HEK293T (cell line): ENCODE measurements around the gene EXOC6B.

ENCODE experiments used
- CTCF ChIA-PET: fragments of 350-600 bp; formaldehyde crosslinking; extraction: SDS; loops from one replicate; lab custom pipeline; 2021; ENCODE audit warnings: antibody characterized with exemption, inconsistent platforms; lab: Yijun Ruan, JAX
- POLR2A ChIA-PET: fragments of 350-600 bp; formaldehyde crosslinking; extraction: SDS; loops from one replicate; lab custom pipeline; 2020; ENCODE audit warnings: antibody characterized with exemption, inconsistent platforms; lab: Yijun Ruan, JAX
- DNase-seq: peaks from one replicate; pipeline ENCODE4 v3.0.0; 2012; ENCODE audit warnings: mixed read lengths; ENCODE audit errors: extremely low spot score
- ARNT ChIP-seq: fragments of 450-650 bp; IDR thresholded peaks from 2 replicates; pipeline ENCODE4 v1.6.1; 2017; ENCODE audit warnings: mild to moderate bottlenecking
- BHLHE40 ChIP-seq: fragments of 450-650 bp; IDR thresholded peaks from 2 replicates; pipeline ENCODE4 v1.6.1; 2016; ENCODE audit warnings: mild to moderate bottlenecking, moderate library complexity, borderline replicate concordance
- CTBP1 ChIP-seq: fragments of 450-650 bp; IDR thresholded peaks from 2 replicates; pipeline ENCODE4 v1.6.1; 2016; ENCODE audit warnings: borderline replicate concordance
- ELF4 ChIP-seq: fragments of 450-650 bp; IDR thresholded peaks from 2 replicates; pipeline ENCODE4 v1.6.1; 2017; ENCODE audit warnings: antibody characterized with exemption
- FOXA1 ChIP-seq: fragments of 450-650 bp; IDR thresholded peaks from 2 replicates; pipeline ENCODE4 v1.6.1; 2016; ENCODE audit warnings: mild to moderate bottlenecking
- FOXK2 ChIP-seq: fragments of 450-650 bp; IDR thresholded peaks from 2 replicates; pipeline ENCODE4 v1.6.1; 2016; ENCODE audit warnings: mild to moderate bottlenecking
- FOXM1 ChIP-seq: fragments of 450-650 bp; IDR thresholded peaks from 2 replicates; pipeline ENCODE4 v1.6.1; 2017; ENCODE audit warnings: mild to moderate bottlenecking, borderline replicate concordance
- HDGF ChIP-seq: fragments of 450-650 bp; IDR thresholded peaks from 2 replicates; pipeline ENCODE4 v1.6.1; 2017; ENCODE audit warnings: antibody characterized with exemption, borderline replicate concordance
- L3MBTL2 ChIP-seq: fragments of 450-650 bp; conservative IDR thresholded peaks from 2 replicates; pipeline ENCODE4 v1.6.1; 2016; ENCODE audit warnings: mild to moderate bottlenecking
- LEF1 ChIP-seq: fragments of 450-650 bp; IDR thresholded peaks from 2 replicates; pipeline ENCODE4 v1.6.1; 2017; ENCODE audit warnings: mild to moderate bottlenecking, borderline replicate concordance
- NFRKB ChIP-seq: fragments of 450-650 bp; IDR thresholded peaks from 2 replicates; pipeline ENCODE4 v1.6.1; 2016; ENCODE audit warnings: mild to moderate bottlenecking, moderate library complexity
- PKNOX1 ChIP-seq: fragments of 450-650 bp; IDR thresholded peaks from 2 replicates; pipeline ENCODE4 v1.6.1; 2016
- SP1 ChIP-seq: fragments of 450-650 bp; IDR thresholded peaks from 2 replicates; pipeline ENCODE4 v1.6.1; 2017
- SUZ12 ChIP-seq: fragments of 450-650 bp; IDR thresholded peaks from 2 replicates; pipeline ENCODE4 v1.6.1; 2016; ENCODE audit warnings: mild to moderate bottlenecking
- TARDBP ChIP-seq: fragments of 450-650 bp; IDR thresholded peaks from 2 replicates; pipeline ENCODE4 v1.6.1; 2016
- ZNF384 ChIP-seq: fragments of 450-650 bp; IDR thresholded peaks from 2 replicates; pipeline ENCODE4 v1.6.1; 2016

EXOC6B gene

DNA sequence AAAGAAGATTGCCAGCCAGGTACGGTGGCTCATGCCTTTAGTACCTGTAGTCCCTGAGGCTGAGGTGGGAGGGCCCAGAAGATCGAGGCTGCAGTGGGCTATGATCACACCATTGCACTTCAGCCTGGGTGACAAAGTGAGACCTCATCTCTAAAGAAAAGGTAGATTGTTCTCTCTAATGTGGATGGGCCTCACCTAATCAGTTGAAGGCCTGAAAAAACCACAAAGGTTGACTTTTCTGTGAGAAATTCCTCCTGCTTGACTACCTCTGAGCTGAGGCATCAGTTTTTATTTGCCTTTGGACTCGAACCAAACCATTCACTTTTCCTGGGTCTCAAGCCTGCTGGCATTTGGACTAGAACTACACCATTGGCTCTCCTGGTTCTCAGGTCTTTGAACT, 536.1 kb downstream of the EXOC6B start:
- CTCF ChIA-PET: no interaction called here
- TF ChIP-seq L3MBTL2 (no peak), LEF1 (no peak), ELF4 (no peak)
- DNase-seq: no peak
- POLR2A ChIA-PET: no interaction called here

- CTCF ChIA-PET: no interaction called here
- DNase-seq: no peak
- POLR2A ChIA-PET: no interaction called here
- TF ChIP-seq NFRKB: no peak
These were observed 536.5 kb downstream of the EXOC6B start for GRCh38 chr2:72289283-72289682.

DNA sequence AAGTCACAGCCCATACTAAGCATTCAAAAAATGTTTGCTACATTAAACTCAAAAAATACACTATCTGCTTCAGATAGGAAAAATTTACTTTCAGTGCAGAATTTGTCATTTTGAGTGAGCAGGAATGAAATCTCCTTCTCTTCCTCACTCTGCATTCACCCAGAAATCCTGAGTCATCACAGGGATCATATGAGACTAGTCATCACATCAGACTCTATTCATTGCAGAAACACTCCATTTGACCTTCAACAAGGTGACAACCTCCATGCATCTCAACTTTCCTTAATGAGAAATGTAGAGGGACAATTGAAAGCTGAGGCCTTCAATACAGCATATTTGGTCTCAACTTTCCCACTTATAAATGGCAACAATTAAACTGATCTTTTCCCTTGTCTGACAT, 547.8 kb downstream of the EXOC6B start:
- ChIA-PET POLR2A (no interaction called here), CTCF (no interaction called here)
- no peak for TF ChIP-seq FOXM1
- TF ChIP-seq HDGF: no peak
- TF ChIP-seq ARNT: no peak
- no peak for TF ChIP-seq LEF1
- no peak for TF ChIP-seq ZNF384
- no peak for TF ChIP-seq PKNOX1
- TF ChIP-seq TARDBP: no peak
- TF ChIP-seq SUZ12: no peak
- no peak for TF ChIP-seq BHLHE40
- TF ChIP-seq CTBP1: no peak
- TF ChIP-seq SP1: no peak
- no peak for TF ChIP-seq ELF4
- no peak for TF ChIP-seq FOXA1
- no peak for TF ChIP-seq L3MBTL2
- TF ChIP-seq NFRKB: no peak
- TF ChIP-seq FOXK2: no peak
- no peak for DNase-seq

DNA sequence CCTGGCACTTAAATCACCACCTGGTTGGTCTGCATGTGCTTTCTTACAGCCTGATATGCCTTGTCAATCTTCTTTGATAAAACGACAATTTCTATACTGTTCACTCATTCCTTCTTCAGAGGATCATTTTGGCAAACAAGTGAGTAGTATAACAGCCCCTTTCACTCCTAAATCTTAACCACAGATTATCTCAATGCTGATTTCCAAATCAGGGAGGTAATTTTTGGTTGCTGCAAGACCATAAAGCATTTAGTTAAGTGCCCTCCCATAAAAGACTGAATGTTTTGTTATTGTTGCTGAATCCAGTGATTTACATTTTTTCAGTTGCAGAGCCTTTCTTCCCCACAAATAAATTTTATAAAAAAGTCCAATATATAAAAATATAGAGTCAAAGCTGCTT, 549.0 kb downstream of the EXOC6B start:
- no peak for TF ChIP-seq TARDBP
- no peak for TF ChIP-seq BHLHE40
- TF ChIP-seq PKNOX1: no peak
- TF ChIP-seq L3MBTL2: no peak
- no peak for TF ChIP-seq ELF4
- TF ChIP-seq FOXA1: no peak
- TF ChIP-seq ZNF384: no peak
- TF ChIP-seq LEF1: no peak
- no peak for TF ChIP-seq FOXM1
- TF ChIP-seq ARNT: no peak
- no peak for TF ChIP-seq CTBP1
- no peak for TF ChIP-seq FOXK2
- no peak for TF ChIP-seq SP1
- TF ChIP-seq SUZ12: no peak
- TF ChIP-seq HDGF: no peak
- TF ChIP-seq NFRKB: no peak
- POLR2A ChIA-PET: no interaction called here
- DNase-seq: no peak
- CTCF ChIA-PET: no interaction called here

- POLR2A ChIA-PET: no interaction called here
- no peak for TF ChIP-seq BHLHE40
- TF ChIP-seq SP1: no peak
- TF ChIP-seq FOXK2: no peak
- TF ChIP-seq ELF4: no peak
- TF ChIP-seq HDGF: no peak
- no peak for TF ChIP-seq CTBP1
- no peak for TF ChIP-seq ARNT
- no peak for TF ChIP-seq L3MBTL2
- CTCF ChIA-PET: no interaction called here
- DNase-seq: no peak
These were observed 549.5 kb downstream of the EXOC6B start for GRCh38 chr2:72276356-72276755.

DNA sequence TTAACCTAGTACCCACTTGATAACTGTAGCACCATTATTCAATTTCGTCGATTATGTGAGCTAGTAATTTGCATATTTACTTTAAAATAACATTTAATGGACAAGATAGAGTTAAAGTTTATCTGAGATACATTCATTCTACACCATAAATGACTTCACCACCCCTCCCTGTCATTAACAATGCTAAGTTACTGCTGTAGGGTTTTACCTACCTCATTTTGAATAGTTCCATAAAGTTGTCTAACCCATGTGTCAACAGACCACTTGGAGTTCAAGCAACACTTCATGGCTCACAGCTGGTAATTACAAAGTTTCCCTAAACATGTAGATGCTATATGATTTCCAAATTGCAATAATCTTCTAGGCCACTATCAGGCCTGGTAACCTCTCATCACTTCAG, 550.7 kb downstream of the EXOC6B start:
- CTCF ChIA-PET: no interaction called here
- POLR2A ChIA-PET: no interaction called here
- DNase-seq: no peak
- TF ChIP-seq ELF4 (no peak), L3MBTL2 (no peak), CTBP1 (no peak), BHLHE40 (no peak), FOXA1 (no peak)

DNA sequence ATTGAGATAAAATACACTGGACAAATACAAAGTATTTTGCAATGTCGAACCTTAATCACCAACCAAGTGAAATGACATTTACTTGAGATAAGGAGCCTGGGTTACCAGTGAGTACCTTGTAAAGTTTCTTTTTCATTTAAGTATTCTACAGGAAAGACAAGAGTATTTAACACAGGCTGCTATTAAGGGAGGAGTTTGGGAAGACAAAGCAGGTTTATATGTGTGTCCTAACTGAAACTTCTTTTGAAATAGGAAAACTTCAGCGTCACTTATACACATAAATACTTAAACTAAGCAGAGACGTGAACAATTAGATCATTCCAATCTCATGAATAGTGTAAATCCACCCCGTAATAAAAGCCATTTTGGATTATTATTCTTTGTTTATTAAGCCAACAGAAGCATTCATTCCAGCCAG, 551.4 kb downstream of the EXOC6B start:
- no peak for TF ChIP-seq ZNF384
- TF ChIP-seq NFRKB: no peak
- TF ChIP-seq ELF4: no peak
- no peak for TF ChIP-seq HDGF
- no peak for TF ChIP-seq LEF1
- no peak for TF ChIP-seq FOXM1
- TF ChIP-seq ARNT: no peak
- TF ChIP-seq PKNOX1: no peak
- no peak for TF ChIP-seq SUZ12
- no peak for TF ChIP-seq BHLHE40
- no peak for TF ChIP-seq TARDBP
- TF ChIP-seq FOXA1: no peak
- no peak for TF ChIP-seq CTBP1
- no peak for TF ChIP-seq SP1
- no peak for TF ChIP-seq L3MBTL2
- ChIA-PET CTCF (interaction anchor here (0.5 kb wide), 1 partner anchor 717 kb away, joined by 4 read pairs; no protein-coding TSS in a partner anchor), POLR2A (no interaction called here)
- no peak for DNase-seq
